H1 (cell line): ENCODE measurements around the gene PLXNB3. TPM values are rescaled to one million over a fixed set of nuclear protein-coding genes. Genes with fewer than 3 reads are reported as not detected.

Source experiments
- BRCA1 ChIP-seq: IDR thresholded peaks from 2 replicates; pipeline ENCODE4 v1.6.1; 2012; ENCODE audit warnings: low read depth, low read length, improper control_type of control experiment
- EGR1 ChIP-seq: IDR thresholded peaks from 2 replicates; pipeline ENCODE4 v1.6.1; 2011; ENCODE audit warnings: low read depth, low read length, borderline replicate concordance
- POLR2AphosphoS5 ChIP-seq: IDR thresholded peaks from 2 replicates; pipeline ENCODE4 v1.6.1; 2011; ENCODE audit warnings: low read depth, low read length
- SRF ChIP-seq: IDR thresholded peaks from 2 replicates; pipeline ENCODE4 v1.6.1; 2011; ENCODE audit warnings: mild to moderate bottlenecking, low read depth, low read length, moderate library complexity
- TBP ChIP-seq: IDR thresholded peaks from 2 replicates; pipeline ENCODE4 v1.6.1; 2011; ENCODE audit warnings: low read depth, low read length, improper control_type of control experiment
- YY1 ChIP-seq: IDR thresholded peaks from 2 replicates; pipeline ENCODE4 v1.6.1; 2011; ENCODE audit warnings: low read depth, mild to moderate bottlenecking, low read length
- polyA plus RNA-seq, 7 experiments: library from polyadenylated mRNA; depleted of rRNA in 3 of 7; stranded (reverse) in 5 of 7; unstranded in 2 of 7; fragments of >200 nt in 5 of 7; fragments of 200-250 nt in 2 of 7; gene quantifications; 1 replicate in 5 of 7; 2 replicates in 1 of 7; 4 replicates in 1 of 7; pipeline versions ENCODE4 v1.2.1 to v1.2.3, GENCODE V29; 2011 to 2013; ENCODE audit warnings: missing spikeins in 2 of 7, mixed read lengths in 2 of 7
- total RNA-seq: library from RNA; stranded (reverse); fragmentation: NEBNext Ultra II Directional; extraction: Animal tissue kit (Norgen Biotek cat#: 25700); gene quantifications from 2 replicates; pipeline ENCODE4 v1.2.1, GENCODE V29; 2021
- TF ChIP-seq, protein P1 (sequence below): fragments of 300-600 bp; sonication (generic); IDR thresholded peaks from 2 replicates; pipeline ENCODE4 v1.7.1; 2012; ENCODE audit warnings: low read length, moderate library complexity, mild to moderate bottlenecking, inconsistent platforms; ENCODE audit not compliant: insufficient replicate concordance
- TF ChIP-seq, protein P2 (sequence below), 3 experiments: IDR thresholded peaks; 1 replicate in 2 of 3; 2 replicates in 1 of 3; pipeline versions ENCODE4 v1.5.1 to v1.6.1; 2011; ENCODE audit warnings: low read length in 3 of 3, mild to moderate bottlenecking in 3 of 3, inconsistent platforms in 2 of 3, low read depth in 1 of 3, moderate library complexity in 1 of 3; ENCODE audit not compliant: insufficient read depth in 1 of 3; ENCODE audit errors: control extremely low read depth in 1 of 3

PLXNB3 gene
- total and polyA plus RNA-seq, 2 of the 8 experiments (the other 6 are each of a cell fraction or from before 2014, with no cell fraction given), result 1.2 to 2.7 TPM

DNA sequence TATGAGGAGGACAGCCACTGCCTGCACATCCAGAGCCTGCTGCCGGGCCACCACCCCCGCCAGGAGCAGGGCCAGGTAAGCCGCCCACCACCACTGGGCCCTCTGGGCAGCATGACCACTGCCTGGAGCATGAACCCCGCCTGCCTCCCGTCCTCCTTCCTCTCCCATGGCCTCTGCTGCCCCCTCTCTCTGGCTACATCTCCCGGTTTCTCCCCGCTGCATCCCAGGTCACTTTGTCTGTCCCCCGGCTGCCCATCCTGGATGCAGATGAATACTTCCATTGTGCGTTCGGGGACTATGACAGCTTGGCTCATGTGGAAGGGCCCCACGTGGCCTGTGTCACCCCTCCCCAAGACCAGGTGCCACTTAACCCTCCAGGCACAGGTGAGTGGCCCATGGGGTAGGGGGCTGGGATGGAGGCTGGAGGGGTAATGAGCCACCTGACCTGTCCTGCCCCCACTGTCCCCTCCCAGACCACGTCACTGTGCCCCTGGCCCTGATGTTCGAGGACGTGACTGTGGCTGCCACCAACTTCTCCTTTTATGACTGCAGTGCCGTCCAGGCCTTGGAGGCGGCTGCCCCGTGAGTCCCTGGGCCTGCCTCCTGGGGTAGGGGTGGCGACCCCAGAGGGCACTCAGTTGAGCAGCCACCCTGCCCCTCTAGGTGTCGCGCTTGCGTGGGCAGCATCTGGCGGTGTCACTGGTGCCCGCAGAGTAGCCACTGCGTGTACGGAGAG is 6.0 kb downstream of the PLXNB3 start (continued):
- TF ChIP-seq, protein P1, sequence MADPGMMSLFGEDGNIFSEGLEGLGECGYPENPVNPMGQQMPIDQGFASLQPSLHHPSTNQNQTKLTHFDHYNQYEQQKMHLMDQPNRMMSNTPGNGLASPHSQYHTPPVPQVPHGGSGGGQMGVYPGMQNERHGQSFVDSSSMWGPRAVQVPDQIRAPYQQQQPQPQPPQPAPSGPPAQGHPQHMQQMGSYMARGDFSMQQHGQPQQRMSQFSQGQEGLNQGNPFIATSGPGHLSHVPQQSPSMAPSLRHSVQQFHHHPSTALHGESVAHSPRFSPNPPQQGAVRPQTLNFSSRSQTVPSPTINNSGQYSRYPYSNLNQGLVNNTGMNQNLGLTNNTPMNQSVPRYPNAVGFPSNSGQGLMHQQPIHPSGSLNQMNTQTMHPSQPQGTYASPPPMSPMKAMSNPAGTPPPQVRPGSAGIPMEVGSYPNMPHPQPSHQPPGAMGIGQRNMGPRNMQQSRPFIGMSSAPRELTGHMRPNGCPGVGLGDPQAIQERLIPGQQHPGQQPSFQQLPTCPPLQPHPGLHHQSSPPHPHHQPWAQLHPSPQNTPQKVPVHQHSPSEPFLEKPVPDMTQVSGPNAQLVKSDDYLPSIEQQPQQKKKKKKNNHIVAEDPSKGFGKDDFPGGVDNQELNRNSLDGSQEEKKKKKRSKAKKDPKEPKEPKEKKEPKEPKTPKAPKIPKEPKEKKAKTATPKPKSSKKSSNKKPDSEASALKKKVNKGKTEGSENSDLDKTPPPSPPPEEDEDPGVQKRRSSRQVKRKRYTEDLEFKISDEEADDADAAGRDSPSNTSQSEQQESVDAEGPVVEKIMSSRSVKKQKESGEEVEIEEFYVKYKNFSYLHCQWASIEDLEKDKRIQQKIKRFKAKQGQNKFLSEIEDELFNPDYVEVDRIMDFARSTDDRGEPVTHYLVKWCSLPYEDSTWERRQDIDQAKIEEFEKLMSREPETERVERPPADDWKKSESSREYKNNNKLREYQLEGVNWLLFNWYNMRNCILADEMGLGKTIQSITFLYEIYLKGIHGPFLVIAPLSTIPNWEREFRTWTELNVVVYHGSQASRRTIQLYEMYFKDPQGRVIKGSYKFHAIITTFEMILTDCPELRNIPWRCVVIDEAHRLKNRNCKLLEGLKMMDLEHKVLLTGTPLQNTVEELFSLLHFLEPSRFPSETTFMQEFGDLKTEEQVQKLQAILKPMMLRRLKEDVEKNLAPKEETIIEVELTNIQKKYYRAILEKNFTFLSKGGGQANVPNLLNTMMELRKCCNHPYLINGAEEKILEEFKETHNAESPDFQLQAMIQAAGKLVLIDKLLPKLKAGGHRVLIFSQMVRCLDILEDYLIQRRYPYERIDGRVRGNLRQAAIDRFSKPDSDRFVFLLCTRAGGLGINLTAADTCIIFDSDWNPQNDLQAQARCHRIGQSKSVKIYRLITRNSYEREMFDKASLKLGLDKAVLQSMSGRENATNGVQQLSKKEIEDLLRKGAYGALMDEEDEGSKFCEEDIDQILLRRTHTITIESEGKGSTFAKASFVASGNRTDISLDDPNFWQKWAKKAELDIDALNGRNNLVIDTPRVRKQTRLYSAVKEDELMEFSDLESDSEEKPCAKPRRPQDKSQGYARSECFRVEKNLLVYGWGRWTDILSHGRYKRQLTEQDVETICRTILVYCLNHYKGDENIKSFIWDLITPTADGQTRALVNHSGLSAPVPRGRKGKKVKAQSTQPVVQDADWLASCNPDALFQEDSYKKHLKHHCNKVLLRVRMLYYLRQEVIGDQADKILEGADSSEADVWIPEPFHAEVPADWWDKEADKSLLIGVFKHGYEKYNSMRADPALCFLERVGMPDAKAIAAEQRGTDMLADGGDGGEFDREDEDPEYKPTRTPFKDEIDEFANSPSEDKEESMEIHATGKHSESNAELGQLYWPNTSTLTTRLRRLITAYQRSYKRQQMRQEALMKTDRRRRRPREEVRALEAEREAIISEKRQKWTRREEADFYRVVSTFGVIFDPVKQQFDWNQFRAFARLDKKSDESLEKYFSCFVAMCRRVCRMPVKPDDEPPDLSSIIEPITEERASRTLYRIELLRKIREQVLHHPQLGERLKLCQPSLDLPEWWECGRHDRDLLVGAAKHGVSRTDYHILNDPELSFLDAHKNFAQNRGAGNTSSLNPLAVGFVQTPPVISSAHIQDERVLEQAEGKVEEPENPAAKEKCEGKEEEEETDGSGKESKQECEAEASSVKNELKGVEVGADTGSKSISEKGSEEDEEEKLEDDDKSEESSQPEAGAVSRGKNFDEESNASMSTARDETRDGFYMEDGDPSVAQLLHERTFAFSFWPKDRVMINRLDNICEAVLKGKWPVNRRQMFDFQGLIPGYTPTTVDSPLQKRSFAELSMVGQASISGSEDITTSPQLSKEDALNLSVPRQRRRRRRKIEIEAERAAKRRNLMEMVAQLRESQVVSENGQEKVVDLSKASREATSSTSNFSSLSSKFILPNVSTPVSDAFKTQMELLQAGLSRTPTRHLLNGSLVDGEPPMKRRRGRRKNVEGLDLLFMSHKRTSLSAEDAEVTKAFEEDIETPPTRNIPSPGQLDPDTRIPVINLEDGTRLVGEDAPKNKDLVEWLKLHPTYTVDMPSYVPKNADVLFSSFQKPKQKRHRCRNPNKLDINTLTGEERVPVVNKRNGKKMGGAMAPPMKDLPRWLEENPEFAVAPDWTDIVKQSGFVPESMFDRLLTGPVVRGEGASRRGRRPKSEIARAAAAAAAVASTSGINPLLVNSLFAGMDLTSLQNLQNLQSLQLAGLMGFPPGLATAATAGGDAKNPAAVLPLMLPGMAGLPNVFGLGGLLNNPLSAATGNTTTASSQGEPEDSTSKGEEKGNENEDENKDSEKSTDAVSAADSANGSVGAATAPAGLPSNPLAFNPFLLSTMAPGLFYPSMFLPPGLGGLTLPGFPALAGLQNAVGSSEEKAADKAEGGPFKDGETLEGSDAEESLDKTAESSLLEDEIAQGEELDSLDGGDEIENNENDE, result no peak
- TF ChIP-seq SRF, result no peak
- no peak for TF ChIP-seq POLR2AphosphoS5
- TF ChIP-seq BRCA1, result no peak
- no peak for TF ChIP-seq TBP
- no peak for TF ChIP-seq YY1
- TF ChIP-seq, protein P2, sequence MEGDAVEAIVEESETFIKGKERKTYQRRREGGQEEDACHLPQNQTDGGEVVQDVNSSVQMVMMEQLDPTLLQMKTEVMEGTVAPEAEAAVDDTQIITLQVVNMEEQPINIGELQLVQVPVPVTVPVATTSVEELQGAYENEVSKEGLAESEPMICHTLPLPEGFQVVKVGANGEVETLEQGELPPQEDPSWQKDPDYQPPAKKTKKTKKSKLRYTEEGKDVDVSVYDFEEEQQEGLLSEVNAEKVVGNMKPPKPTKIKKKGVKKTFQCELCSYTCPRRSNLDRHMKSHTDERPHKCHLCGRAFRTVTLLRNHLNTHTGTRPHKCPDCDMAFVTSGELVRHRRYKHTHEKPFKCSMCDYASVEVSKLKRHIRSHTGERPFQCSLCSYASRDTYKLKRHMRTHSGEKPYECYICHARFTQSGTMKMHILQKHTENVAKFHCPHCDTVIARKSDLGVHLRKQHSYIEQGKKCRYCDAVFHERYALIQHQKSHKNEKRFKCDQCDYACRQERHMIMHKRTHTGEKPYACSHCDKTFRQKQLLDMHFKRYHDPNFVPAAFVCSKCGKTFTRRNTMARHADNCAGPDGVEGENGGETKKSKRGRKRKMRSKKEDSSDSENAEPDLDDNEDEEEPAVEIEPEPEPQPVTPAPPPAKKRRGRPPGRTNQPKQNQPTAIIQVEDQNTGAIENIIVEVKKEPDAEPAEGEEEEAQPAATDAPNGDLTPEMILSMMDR (IDR thresholded peaks at IDR 0.05; ENCODE audit: control extremely low read depth in 1 of 3, insufficient read depth in 1 of 3, low read depth in 1 of 3, low read length in 3 of 3), result no peak
- TF ChIP-seq EGR1, result no peak
